EL (cell line): Measurements from ENCODE around the gene ZNF263.

Experiments used
- DNase-seq: peaks from one replicate; pipeline ENCODE4 v3.0.0-alpha.2; 2016

ZNF263 gene

DNA sequence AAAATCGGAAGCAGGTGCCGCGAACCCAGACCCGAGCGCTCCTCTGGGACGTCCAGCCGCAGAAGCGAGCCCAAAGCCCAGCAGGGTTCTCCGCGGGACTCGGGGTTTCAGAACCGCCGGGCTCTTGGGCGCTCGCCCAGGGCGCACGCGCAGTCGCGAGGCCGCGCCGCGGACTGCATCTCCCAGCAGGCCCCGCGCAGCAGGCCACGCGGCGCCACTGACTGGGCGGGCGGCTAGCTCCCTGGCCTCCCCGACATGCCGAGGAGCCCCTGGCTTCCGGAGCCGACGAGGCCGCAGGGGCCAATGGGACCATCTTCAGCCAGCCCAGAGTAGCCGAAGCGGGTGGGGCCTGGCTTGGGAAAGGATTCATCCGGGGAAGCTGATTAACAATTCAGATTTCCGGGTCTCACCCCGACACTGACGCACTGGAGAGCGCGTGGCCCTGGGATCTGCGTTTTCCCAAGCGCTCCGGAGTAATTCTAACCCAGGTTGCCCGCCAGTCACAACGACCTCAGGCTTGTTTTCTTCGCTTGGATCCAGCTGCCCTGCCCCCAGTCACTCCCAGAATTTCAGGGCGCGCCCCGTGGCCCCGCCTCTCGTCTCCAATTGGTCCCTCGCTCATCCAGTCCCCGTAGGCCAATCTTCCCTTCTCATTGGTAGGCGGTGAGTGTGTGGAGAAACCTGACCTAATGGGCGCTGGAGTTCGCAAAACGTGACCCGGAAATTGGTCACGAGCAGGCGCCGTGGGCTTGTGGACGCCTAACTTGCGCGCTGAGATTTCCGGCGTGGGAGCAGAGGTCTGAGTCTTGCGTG is at the start of gene ZNF263:
Gene ZNF263 (plus strand): TSS at position 762 of the 813 bp plus-strand sequence. CDS start 328 bp downstream, outside the sequence.
- peak; percentile 98 for DNase-seq

DNA sequence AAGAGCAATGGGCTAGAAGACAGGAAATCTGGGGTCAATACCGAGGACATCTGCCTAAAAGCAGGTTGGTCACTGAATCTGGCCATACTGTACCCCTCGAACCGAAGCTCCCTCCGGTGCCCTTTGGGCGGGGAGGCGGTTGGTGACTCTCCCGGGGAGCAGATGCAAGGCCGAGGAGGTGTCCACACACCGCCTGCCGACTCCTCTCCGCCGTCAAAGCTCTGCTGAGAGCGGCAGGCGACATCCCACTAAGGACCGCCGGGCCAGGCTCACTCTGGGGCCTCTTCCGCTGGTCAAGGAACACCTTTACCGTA is 48.8 kb upstream of the ZNF263 start:
- DNase-seq: no peak

DNA sequence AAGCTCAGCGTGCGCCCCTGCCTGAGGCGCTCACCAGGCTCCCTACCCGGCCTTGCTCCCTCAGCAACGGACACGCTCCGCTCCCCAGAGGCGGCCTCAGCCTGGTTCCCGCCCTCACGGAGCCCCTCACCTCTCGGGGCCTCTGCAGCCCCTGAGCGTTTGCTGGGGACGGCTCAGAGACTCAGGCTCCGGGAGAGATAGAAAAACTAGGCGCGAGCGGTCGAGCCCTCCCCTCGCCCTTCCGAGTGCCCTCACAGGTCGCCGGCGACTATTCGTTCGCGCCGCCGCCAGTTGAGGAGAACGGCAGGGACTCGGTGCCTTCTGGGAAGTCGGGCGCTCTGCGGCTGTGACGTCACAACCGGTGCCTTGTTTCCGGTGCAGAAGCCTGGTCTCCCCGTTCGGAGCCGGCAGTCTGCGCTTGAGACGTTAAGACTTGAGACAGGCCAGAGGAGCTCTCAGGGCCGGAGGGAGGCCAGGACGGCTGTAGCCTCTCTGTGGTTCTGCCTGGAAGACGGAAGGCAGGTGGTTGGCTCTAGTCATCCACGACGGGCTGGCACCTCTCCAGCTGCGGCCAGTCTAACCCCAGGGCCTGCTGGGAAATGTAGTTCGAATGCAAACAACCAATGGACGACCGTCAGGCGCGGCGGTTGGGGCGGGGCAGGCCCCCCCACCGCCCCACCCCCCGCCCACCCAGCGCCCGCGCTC is 48.3 kb upstream of the ZNF263 start, which contains the start of gene ZNF200:
Gene ZNF200 (minus strand): TSS at position 302 of the 705 bp plus-strand sequence. CDS start 1,403 bp downstream, outside the sequence.
- DNase-seq: peak; percentile 94

DNA sequence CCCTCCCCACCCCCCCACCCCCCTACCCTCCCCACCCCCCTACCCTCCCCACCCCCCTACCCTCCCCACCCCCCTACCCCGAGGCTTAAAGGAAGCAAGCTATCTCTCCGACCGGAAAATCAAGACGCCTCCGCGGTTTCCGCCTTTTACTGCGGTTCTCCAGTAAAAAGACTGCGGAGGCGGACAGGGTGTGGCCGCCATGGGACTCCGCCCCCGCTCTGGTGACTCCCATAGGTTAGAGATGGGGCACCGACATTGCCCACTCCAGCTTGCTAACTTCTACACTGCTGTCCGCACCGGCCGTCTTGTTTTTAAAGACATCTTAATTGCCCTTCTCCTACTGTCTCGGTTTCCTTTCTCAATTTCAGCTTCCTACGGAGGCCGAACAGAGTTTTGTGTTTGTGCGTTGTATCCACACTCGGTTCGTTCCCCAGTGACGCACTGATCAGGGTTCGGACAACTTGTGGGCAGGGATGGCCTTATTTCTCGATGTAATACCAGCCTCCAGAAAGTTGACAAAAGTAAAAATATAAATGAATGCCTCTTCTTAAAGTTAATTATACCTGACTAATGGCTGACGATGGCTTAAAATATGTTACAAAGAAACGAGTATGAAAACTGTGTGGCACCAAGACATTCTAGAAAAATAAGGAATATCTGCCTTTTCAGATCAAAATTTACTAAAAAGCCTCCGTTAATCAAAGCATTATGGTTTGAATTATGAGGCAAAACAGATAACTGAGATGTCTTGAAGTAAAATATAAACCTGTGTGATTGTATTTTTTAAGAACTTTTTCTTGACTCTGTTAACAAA is 47.2 kb upstream of the ZNF263 start:
- no peak for DNase-seq

DNA sequence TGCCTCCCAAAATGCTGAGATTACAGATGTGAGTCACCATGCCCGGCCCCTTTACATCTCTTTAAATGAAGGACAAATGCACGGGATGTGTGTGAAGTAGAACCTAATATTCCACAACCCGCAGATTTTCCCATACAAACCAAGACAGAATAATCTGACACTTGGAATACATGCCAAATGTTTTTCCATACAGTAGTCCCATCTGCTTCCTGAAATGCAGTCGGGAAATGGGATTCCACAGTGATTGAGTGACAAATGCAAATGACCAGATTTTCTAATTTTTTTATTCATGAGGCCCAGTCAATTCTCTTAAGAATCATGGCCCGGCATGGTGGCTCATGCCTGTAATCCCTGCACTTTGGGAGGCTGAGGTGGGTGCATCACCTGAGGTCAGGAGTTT is 41.5 kb upstream of the ZNF263 start:
- DNase-seq: no peak

DNA sequence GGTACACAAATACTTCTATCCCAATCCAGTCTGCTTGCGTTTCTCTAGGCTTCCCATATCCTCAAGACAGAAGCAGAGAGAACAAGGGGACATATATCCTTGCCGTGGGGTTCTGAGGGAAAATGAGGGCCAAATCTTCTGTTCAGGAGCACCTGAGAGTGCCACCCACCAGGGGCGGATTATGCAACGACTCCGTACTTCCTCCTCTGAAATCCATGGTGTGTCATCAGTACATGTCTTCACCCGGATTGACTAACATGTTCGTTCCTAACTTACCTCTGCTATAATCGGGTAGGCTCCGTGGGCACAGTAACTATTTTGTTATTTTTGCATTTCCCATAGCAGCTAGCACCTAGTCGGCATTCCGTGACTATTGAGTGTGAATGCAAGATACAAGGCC is 40.6 kb upstream of the ZNF263 start:
- no peak for DNase-seq

DNA sequence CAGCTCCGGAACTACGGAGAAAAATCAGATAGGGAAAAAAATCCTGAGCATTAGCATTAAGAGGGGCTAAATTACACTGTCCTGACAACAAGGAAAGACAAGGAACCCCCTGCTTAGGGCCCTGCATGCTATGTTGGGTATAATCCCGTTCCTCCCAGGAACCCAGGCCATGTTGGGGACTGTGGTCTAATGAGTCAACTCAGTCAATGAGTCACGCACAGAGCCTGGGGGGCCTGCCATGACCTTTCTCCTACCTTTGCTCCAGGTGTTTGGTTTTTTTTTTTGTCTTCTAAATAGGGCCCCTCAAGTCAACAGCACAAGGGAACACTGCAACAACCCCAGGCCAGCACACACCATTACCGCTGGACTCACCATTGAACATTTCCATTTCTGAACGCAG is 39.4 kb upstream of the ZNF263 start:
- DNase-seq: no peak

DNA sequence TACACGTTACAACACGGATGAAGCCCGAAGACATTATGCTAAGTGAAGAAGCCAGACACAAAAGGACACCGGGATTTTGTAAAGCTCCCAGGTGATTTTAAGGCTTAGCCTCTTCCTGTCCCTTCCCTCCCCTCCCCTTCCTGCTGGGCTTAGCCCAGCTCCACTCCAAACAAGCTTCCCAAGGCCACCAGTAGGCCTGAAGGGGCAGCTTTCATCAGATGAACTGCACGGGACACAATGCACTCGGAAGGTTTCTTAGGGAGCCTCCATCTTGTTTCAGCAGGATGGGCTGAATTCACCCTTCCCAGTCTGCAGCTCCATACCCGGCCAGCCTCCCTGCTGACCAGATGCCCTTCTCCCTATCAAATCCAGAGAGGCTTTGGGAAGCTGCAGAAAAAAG is 37.3 kb upstream of the ZNF263 start:
- no peak for DNase-seq

DNA sequence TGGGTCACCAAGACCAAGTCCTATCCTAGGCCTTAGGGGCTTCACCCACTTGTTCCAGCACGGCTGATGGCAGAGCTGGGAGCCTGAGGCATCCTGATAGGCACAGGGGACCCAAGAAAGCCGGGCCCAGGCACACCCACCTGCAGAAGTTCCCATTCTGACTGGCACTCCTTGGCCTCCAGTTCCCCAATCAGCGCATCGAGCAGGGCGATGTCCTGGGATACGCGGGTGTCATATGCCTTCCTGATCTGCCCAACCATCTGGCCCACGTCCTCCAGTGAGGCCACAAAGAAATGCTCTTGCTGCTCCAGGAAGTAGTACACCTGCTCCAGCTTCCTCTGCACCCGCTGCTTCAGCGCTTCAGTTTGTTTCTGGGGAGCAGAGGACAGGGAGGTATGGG is 36.4 kb upstream of the ZNF263 start:
- no peak for DNase-seq

DNA sequence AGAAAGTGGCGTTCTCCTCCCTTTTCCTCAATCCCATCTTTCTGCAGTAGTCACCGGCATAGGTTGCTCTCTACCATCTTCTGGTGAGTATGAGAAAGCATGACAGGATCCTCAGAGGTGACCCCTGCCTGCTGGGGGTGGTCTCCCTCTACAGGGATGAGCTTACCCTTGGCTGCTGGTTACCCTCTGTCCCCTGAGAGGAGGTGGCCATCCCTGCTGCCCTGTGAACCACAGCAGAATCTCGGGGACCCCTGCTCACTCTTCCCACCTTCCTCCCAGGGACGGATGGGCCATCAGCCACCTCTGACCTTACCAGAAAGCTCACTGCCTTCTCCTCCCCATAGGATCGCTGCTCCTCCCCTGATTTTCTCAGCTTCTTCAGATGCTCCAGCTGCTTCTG is 34.7 kb upstream of the ZNF263 start:
- DNase-seq: no peak

DNA sequence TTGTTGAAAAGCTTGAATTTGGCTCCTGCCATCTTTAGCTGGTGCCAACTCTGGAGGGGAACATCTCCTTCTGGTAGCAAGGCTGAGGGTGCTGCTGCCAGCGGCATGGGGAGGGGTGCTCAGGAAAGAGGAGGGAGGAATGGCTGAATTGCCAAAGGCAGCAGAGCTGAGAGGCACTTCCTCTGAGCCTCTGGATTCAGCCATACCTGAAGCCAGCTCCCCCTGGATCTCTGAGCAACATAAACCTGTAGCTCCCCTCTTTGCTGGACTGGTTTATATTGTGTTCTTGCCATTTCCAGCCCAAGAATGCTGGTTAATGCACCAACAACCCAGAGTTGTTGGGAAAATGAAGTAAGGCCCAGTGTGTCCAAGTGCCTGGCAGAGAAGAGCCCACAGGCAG is 34.3 kb upstream of the ZNF263 start:
- no peak for DNase-seq

DNA sequence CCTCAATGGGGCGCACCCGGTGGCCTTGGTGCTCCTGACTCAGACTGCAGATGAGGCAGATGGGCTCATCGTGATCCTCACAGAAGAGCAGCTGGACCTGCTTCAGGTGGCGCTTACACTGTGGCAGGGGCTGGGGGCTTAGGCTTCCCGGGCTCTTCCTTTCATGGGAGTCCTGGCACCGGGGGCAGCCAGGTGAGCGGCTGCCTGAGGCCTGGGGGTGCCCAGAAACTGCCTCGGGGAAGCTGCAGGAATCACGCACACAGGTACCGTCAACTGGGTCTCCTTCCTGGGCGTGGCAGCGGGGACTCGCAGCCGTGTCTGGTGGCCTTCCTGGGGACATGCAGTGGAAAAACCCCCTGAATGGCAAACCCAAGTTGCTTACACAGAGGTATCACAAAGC is 33.8 kb upstream of the ZNF263 start:
- DNase-seq: no peak

DNA sequence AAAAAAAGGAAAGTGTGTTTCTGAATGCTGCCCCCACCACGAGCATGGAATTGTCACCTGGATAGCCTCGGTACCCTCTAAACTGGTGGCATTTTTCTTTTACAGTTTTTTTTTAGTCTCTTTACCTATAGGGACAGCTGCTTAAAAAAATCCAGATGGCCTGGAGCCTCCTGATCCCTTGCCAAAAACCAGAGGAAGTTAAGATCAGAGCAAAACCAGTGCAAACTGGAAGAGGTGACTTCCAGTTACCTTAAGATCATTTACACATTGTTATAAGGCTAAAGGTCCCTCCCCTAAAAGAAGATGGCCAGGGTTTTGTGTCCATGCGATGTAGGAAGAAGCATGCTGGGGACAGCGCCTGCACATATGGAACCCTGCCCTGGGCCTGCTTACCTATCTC is 30.3 kb upstream of the ZNF263 start:
- no peak for DNase-seq

DNA sequence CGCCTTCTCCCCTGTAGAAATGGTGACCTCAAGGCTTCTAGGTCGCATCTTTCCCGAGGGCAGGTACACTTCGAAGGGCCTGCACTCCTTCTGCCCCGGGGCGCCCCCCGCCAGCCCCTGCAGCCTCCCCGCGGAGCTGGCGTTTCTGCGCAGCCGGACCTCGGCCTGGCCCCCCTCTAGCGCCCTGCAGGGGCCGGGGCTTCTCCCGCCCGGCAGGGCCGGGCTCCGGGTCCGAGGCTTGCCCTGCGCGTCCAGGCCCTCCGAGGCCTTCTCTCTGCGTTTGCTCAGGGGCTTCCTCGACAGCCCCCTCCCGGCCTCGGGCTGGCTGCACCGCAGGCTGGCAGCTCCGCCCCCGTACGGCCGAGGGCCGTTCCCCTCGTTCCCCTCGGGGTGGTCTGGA is 29.0 kb upstream of the ZNF263 start:
- no peak for DNase-seq

DNA sequence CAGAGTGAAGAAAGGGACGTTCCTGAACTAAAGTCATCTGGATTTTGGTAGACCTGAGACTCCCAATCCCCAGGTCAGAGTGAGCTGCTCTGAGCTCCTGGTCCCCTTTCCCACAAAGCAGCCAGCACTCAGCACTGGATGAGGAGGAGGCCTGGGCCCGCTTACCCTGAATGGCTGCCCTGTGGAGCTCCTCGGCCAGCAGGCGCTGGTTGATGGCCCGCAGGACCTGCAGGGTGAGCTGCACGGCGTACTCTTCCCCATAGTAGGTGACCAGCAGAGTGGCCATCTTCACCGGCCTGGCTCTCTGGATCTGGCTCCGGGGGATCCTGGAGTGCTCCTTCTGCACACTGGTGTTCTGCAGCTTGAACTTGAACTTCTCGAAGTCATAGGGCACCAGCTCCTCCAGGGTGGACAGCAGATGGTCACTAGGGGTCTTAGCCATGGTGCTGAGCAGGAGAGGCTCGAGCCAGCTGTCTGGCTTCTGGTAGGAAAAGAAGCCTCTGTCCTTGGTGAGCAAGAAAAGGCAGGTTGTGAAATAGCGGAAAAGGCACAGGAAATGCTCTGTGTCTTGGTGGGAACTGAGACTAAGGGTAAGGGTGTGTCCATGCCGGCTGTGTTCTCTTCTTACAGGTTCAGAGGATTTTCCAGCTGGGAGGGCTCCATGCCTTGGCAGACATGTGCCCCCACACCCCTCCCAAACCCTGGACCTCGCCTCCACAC is 27.0 kb upstream of the ZNF263 start, which contains the start of gene MEFV:
Gene MEFV (minus strand): TSS at position 488 of the 720 bp plus-strand sequence. CDS start 46 bp downstream, at position 442.
- no peak for DNase-seq

DNA sequence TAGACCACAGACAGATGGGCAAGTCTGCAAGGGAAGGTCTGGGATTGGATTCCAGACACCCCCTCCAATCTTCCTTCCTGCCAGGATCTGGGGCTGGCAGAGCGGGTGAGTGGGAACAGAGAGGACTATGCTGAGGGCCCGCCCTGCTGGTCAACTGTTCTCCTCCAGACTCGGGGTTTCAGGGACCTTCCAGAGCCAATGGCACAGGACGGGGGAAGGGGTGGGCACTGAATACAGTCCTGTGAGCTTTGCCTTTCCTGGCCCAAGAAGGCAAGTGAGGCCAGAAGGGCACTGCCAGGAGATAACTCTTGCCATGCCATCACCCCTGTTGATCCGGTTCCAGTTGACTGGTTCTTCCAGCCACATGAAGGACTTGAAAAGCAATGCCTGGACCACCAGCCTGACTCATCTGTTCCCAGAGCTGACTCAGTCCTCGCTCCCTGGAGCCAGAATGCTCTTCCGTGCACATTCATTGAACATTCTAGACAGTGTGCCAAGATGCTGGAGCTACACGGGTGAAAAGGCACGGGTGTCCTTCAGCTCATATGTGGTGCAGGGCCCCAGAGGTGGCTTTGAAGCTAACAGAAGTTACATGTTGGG is 26.3 kb upstream of the ZNF263 start:
- DNase-seq: peak; percentile 52

DNA sequence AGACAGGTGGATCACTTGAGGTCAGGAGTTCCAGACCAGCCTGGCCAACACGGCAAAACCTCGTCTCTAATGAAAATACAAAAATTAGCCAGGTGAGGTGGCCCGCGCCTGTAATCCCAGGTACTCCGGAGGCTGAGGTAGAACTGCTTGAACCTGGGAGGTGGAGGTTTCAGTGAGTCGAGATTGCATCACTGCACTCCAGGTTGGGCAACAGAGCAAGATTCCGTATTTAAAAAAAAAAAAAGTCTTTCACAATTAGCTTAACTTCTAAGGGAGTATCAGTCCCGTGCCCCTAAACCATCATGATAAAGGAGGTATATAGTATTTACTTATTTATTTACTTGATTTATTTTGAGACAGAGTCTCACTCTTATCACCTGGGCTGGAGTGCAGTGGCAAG is 23.5 kb upstream of the ZNF263 start:
- DNase-seq: no peak

DNA sequence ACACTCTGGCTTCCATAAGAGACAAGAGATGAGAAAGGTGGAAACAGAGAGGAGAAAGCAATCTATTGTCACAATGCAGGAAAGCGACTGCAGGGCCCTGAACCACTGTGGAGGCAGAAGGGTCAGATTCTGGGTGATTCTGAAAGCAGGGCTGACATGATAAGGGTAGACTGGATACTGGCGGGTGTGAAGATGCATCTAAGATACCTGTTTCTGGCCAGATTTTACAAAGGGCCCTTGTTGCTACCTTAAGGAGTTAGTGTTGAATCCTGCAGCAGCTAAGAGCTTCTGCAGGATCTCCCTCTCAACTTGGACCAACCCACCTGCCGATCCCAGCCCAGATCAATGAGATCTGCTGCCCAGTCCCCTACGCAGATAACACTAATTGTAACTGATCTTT is 20.8 kb upstream of the ZNF263 start:
- no peak for DNase-seq

DNA sequence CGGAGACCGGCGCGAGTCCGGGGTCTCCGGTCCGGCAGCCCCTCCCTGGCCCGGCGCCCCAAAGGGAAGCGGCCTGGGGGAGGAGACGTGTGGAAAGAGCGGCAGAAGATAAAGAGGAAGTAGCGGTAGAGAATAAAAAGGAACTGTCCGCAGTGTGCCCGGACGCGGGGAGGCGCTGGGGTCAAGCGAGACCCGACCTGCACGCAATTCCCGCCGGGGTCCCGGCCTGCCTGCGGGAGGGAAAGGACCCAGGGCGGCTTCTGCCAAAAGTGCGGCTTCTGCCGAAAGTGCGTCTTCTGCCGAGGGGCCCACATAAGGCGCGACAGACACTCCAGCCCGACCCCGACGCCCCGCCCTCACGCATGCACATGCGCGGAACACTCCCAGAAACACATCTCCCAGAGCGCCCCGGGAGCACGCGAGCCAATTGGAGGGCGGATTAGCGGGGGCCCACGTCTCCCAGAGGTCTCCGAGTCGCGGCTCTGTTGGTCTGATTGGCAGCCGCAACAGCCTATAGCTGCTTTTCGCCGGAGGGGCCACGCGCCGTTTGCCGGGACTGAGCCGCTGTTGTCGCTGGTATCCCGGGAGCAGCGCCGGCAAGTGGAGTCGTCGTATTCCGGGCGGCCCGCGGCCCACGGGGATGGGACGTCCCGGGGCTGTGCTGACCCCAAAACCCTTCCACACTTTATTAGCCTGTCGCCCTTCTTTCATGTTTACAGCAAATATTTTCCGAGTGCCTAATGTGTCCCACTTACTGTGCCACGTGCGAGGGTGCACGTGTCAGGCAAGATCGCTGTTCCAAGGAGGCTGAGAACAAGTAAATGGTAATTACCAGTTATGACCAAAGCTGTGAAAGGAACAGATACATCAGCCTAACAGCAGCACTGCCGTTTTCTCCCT is 18.9 kb upstream of the ZNF263 start:
- peak; percentile 99 for DNase-seq

DNA sequence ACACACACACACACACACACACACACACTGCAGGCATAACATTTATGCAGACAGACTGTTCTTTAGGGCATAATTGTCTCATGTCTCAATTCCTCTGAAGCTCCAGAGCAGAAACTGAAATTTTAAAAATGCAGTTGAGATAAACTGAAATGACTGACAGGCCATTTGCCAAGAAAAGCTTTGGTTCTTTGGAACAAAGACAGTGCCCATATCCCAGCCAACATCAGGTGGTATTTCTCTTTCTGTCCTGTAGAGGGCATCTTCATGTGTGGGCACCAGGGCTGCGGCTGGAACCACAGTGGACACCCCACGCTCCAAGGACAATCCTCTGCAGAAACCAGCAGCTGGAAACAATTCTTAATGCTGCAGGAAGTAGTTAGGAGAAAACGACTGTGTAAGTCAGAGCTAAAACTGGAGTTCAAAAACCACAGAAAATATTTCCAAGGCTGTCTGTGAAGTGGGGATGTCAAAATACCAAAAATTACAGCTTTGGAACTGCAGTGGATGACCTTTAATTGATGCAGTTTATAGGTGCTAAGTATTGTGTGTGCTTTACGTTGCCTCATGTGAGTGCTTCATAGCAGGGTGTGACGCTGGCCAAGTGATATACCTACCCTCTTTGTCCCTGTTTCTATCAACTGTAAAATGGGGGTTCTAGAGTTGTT is 16.3 kb upstream of the ZNF263 start:
- DNase-seq: peak; percentile 59

DNA sequence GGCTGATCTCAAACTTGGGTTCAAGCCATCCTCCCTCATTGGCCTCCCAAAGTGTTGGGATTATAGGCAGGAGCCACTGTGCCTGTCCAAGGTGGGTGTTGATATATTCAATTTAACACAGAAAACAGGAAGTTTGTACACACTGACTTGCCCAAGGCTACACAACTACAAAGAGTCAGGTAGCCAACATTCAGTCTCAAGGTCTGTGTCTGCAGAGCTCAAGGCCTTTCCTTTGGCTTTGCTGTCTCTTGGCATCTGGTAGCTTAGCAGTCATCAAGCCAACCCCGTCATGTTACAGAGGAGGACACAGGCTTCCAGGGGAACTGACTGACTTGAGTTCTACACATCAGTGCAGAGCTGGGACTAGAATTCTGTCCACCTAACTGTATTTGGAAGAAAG is 15.0 kb upstream of the ZNF263 start:
- DNase-seq: no peak
